HAP-1 (cell line): Measurements from ENCODE around the gene ACVR2B.

Source experiments
- DNase-seq, 2 experiments: peaks; one replicate each; pipeline ENCODE4 v3.0.0-alpha.2; 2016 to 2020; ENCODE audit warnings: low spot score in 2 of 2
- H3K27me3 ChIP-seq: fragments of 250-450 bp; sonication (Bioruptor Pico); 2 replicates; pipeline ENCODE4 v1.5.1; 2020; ENCODE audit warnings: low read depth, mild to moderate bottlenecking, moderate library complexity
- H3K36me3 ChIP-seq: fragments of 250-450 bp; sonication (Bioruptor Pico); replicated peaks from 2 replicates; pipeline ENCODE4 v1.5.1; 2020; ENCODE audit warnings: mild to moderate bottlenecking
- H3K4me1 ChIP-seq: fragments of 250-450 bp; sonication (Bioruptor Pico); 2 replicates; pipeline ENCODE4 v1.5.1; 2020; ENCODE audit warnings: mild to moderate bottlenecking
- H3K4me3 ChIP-seq: fragments of 250-450 bp; sonication (Bioruptor Pico); 2 replicates; pipeline ENCODE4 v1.5.1; 2020; ENCODE audit warnings: mild to moderate bottlenecking, moderate library complexity
- H3K9me3 ChIP-seq: fragments of 250-450 bp; sonication (Bioruptor Pico); 2 replicates; pipeline ENCODE4 v1.5.1; 2020; ENCODE audit warnings: mild to moderate bottlenecking, moderate library complexity
- in situ Hi-C: fragments of 300-500 bp; cut with MboI; formaldehyde crosslinking; loops from 3 replicates; pipeline ENCODE4 v1.14.3; 2020; ENCODE audit warnings: low sequenced_read_pairs, inconsistent platforms, mixed read lengths

Gene ACVR2B

DNA sequence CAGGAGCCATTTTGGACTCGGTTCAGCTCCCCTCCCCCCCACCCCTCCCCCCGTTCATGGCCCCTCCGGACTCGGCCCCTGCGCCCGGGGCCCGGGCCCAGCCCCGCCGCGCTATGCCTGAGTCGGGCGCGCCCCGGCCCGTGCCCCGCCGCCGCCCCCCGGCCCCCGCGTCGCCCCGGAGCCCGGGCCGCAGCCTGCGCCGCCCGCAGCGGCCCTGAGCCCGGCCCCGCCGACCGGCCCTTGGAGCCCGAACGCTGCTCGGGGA, 155 bp downstream of the ACVR2B start:
- DNase-seq = no peak
- in situ Hi-C loops = no loop called here
- Histone ChIP-seq H3K9me3 (no peaks in the 10 kb centered on the region), H3K4me3 (peak overlapping the region; percentile 77), H3K36me3 (no peaks in the 10 kb centered on the region), H3K27me3 (no peaks in the 10 kb centered on the region), H3K4me1 (peaks cover 5% of the 10 kb centered on the region)

DNA sequence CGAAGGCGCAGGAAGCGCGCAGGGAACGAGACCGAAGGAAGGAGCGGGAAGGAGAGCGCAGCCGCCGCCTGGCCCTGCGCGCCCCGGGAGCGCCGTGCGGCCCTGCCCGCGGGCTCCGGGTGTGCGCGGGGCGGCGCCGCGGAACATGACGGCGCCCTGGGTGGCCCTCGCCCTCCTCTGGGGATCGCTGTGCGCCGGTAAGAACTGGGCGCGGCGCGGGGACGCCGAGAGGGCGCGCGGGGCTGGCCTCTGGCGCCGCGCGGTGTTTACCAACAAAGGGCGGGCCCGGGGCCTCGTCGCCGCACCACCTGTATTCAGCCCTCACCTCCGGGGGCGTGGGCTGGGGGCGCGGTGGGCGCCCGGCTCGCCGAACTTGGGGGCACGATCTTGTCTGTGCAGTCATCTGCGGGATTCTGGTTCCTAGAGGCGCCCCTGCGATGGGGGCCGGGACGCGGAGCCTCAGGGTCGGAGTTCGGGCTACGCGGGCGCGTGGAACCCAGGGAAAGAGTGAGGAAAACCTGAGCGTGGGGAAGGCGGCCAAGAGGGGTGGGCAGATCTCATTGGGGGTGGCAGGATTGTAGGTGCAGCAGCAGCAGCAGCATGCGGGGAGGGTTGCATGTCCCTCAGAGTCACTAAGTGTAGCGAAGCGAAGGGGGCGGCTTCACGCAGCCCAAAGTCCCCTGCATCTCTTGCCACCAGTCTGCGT, 641 bp downstream of the ACVR2B start:
- H3K4me1 ChIP-seq = peaks cover 5% of the 10 kb centered on the region
- DNase-seq = peak in 1 of 2 experiments; percentile 47
- H3K36me3 ChIP-seq = no peaks in the 10 kb centered on the region
- no peaks in the 10 kb centered on the region for H3K9me3 ChIP-seq
- in situ Hi-C loops = no loop called here
- H3K4me3 ChIP-seq = peak overlapping the region; percentile 77
- no peaks in the 10 kb centered on the region for H3K27me3 ChIP-seq

DNA sequence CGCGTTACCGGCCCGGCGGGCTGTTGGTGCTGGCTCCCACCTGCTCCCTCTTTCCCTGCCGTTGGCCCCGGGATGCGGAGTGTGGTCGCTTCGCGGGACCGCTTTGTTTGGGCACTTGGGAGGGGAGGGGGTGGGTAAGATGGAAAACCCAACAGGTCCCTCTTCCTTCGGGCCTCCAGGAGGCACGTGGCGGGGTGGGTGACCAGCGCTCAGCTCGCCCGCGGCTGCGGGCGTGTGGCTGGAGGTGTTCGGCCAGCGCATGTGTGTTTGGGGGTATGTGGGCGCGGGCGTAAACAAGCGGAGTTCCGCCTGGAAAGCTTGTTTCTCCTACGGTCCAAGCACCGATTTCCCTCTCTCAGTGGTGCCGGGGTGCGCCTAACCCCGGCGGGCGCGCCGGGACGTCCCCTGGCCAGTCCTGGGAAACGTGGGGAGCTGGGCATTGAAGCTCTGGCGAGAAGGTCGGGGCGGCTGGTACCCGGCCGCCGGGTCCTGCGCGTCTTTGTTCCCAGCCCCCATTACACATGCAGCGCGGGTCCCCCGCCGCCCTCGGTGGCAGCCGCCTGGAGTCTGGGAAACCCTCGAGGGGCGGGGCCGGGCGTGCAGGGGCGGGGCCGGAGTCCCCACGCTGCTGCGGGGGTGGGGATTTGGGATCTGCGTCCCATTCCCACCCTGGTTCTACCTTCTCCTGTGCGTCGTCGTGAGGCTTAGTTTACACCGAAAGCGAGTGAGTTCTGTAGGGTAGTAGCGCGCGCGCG, 1.4 kb downstream of the ACVR2B start:
- in situ Hi-C loops = no loop called here
- no peaks in the 10 kb centered on the region for H3K27me3 ChIP-seq
- no peaks in the 10 kb centered on the region for H3K36me3 ChIP-seq
- H3K4me1 ChIP-seq = peaks cover 5% of the 10 kb centered on the region
- DNase-seq = peak; percentile 78 to 94
- H3K4me3 ChIP-seq = peak overlapping the region; percentile 77
- no peaks in the 10 kb centered on the region for H3K9me3 ChIP-seq

DNA sequence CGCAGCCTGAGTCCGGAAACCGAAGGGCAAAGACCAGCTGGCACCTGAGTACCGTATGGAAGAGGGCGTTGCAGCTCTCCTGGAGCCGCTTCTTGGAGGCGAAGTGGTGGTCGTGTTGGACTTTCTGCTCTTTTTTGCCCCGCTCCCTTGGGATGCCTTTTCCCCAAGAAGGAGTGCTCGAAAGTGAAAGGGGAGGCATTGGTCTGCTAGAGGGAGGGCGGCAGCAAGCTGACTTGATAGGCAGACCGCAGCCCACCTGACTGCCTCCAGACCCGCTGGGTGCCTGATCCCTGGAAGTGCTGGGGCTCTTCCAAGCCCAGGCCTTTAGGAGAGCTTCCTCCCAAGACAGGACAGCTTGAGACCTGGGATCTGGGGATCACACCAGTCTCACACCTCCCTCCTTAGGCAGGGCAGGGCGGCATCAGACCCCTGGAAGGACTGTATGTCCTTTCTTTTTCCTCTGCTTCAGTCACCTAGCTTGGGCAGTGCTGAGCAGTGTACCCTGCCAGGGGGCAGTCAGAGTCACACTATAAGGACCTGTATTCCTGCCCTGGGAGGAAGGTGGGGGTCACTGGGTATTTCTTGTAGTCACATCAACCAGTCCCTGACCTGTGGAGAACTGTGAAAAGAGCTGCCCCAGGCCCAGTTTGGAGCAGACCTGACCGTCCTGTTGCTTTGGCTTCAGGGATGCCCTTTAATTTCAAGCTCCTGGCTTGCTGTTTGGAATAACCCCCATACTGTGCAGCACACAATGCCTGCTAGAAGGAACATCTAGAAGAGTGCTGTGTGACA, 2.1 kb downstream of the ACVR2B start:
- peaks cover 5% of the 10 kb centered on the region for H3K4me1 ChIP-seq
- no peaks in the 10 kb centered on the region for H3K9me3 ChIP-seq
- peak in 1 of 2 experiments; percentile 15 for DNase-seq
- H3K36me3 ChIP-seq = no peaks in the 10 kb centered on the region
- in situ Hi-C loops = no loop called here
- peak overlapping the region; percentile 77 for H3K4me3 ChIP-seq
- no peaks in the 10 kb centered on the region for H3K27me3 ChIP-seq

DNA sequence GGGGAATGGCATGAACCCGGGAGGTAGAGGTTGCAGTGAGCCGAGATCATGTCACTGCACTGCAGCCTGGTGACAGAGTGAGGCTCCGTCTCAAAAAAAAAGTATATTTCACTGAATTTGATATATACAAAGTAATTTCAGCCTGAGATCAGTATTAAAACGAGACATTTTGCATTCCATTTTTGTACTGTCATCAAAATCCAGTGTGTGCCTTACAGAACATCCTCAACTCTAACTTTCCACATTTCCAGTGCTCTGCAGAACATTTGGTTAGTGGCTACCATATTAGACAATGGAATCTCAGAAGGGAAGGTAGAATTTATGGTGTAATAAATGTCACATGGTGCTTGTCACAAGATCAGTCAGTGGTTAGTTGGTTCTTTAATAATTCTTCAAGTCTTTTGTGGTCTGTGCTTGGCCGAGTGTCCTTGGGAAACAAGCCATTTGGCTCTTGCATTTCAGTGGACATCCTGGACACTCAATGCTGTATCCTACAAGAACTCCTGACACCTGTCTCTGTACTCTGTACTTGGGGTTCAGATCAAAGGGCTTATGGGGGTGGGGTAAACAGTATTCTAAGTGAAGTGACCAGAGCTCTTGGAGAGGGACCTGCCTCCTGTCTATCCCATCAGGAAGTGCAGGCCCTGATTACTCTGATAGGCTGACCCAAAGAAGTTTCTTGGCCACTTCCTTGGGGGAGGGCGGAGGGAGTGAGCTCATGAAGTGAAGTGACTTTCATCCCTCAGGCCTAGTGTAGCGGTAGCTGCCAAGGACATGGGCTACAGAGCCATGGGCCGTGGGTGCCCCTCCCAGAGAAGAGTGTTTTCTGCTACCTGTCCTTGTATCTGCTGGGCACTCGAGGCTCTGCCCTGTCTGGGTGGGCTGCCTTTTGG, 3.7 kb downstream of the ACVR2B start:
- no peak for DNase-seq
- Histone ChIP-seq H3K36me3 (no peaks in the 10 kb centered on the region), H3K4me1 (peaks cover 5% of the 10 kb centered on the region), H3K4me3 (no peak overlapping the region), H3K9me3 (no peaks in the 10 kb centered on the region), H3K27me3 (no peaks in the 10 kb centered on the region)
- in situ Hi-C loops = no loop called here

DNA sequence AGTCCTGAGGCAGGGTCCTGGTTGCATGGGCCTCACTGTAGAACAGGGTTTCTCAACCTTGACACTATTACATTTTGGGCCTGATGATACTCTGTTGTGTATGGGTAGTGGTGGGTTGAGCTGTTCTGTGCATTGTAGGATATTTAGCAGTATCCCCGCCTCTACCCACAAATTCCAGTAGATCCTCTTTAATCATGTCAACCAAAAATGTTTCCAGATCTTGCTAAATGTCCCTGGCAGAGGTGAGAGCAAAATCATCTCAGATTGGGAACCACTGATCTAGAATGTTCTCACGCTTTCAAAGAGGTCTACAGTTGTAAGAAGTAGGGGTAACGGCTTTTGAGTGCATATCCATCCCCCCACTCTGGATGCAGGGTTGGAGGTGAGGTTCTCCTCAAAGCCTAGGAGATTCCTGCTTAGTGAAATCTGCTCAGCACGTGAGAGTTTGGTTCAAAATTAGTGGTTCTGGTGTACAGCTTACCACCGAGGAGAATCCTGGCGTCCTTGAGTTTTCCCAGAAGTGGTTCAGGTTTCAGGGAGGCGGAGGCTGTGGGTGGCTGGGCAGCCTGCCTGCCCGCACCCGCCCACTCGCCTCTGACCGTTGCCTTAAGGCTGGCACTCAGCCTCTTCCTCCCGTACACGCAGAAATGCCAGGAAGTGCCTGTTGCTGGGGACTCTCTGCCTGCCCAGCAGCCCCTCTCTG, 5.3 kb downstream of the ACVR2B start:
- DNase-seq = no peak
- H3K9me3 ChIP-seq = no peaks in the 10 kb centered on the region
- in situ Hi-C loops = no loop called here

DNA sequence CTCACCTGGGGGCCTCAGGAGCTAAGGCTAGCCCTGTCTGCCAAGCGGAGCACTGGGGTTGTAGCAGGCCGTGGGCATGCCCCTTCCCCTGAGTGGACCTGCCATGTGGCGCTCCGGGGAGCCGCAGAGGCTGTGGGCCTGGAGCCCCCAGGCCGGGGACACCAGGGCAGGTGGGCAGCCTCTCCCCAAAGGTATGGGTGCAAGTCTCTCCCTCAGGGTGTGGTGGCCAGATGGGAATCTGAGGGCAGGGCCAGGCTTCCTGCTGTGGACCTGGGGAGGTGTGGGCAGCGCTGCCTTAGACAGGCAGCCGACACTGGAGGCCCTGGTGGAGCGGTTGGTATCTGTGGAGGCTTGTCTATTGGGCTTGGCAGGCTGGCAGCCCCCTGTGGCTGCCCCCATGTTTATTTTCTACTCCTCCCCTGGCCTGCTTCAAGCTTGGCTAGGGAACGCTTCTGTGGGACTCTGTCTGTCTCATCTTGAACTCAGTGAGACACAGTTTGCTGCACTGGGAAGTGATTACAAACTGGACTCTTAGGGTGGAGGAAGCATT, 5.9 kb downstream of the ACVR2B start:
- Histone ChIP-seq H3K4me3 (no peak overlapping the region), H3K27me3 (no peaks in the 10 kb centered on the region), H3K9me3 (no peaks in the 10 kb centered on the region), H3K4me1 (peaks cover 5% of the 10 kb centered on the region), H3K36me3 (no peaks in the 10 kb centered on the region)
- in situ Hi-C loops = no loop called here
- no peak for DNase-seq

More for the DNA sequence above, 5.3 kb downstream of the ACVR2B start:
- no peak overlapping the region for H3K4me3 ChIP-seq
- no peaks in the 10 kb centered on the region for H3K36me3 ChIP-seq
- no peaks in the 10 kb centered on the region for H3K27me3 ChIP-seq
- H3K4me1 ChIP-seq = peaks cover 5% of the 10 kb centered on the region

DNA sequence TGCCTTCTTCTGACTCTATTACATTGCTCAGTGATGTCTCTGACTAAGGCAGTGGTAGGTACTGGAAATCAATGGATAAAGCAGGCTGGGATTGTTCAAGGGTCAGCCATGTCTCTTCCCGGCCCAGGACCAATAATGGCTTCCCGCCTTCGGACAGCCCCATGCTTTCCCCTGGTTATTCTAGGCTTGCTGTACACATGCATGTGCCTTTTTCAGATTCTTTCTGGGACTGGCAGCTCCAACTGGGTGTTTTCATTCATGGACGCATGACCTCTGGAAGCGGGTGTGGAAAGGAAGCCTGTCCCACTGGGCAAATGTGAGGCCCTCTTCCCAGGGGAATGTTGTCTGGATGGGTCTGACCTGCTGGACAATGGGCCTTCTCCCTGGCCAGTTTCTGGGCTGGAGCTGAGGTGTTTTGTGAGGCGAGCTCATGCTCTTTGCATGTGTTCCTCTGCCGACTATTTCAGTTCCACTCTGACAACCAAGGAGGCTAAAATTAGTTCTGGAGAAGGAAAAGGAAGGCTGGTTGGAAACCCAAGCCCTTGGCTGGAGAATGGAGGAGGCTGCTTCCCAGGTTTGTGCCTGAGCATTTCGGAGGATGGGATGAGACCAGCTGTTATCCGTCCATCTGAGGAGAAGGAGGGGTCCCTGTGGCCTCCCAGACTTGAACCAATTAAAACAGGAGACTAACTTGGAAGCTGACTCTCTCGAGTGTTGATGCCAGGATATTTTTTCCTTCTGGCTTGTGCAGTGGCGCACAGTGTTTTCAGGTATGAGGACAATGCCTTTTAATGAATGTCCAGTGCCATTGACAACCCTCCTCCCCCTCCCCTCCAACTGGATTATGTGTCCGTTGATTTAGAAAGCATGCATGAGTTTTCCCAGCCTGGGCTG, 6.9 kb downstream of the ACVR2B start:
- H3K9me3 ChIP-seq = peaks cover 3% of the 10 kb centered on the region; the same call in 1 of the 2 replicates
- no peaks in the 10 kb centered on the region for H3K27me3 ChIP-seq
- no peaks in the 10 kb centered on the region for H3K36me3 ChIP-seq
- in situ Hi-C loops = no loop called here
- no peak for DNase-seq
- no peak overlapping the region for H3K4me3 ChIP-seq
- H3K4me1 ChIP-seq = peaks cover 4% of the 10 kb centered on the region

DNA sequence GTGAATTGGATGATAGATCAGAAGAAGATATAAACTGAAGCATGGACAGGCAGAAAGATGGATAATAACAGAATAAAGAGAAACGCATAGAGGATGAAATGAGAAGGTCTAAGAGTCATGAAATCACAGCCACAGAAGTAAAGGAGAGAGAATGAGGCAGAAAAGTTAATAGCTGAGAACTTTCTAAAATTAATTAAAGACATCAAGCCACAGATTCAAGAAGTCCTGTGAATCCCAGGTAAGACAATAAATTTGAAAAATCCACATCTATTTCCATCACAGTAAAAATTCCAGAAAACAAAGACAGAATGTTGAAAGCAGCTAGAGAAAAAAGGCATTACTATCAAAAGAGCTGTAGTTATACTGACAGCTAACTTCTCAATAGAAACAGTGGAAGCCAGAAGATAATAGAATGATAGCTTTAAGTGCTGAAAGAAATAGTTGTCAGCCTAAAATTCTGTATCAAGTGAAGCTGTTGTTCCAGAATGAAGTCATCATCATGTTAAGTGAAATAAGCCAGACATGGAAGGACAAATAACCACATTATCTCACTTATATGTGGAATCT, 12.0 kb downstream of the ACVR2B start:
- no peaks in the 10 kb centered on the region for H3K27me3 ChIP-seq
- peaks cover 11% of the 10 kb centered on the region for H3K9me3 ChIP-seq
- no peaks in the 10 kb centered on the region for H3K36me3 ChIP-seq
- no peak for DNase-seq
- in situ Hi-C loops = no loop called here
- no peak overlapping the region for H3K4me3 ChIP-seq
- H3K4me1 ChIP-seq = no peaks in the 10 kb centered on the region

DNA sequence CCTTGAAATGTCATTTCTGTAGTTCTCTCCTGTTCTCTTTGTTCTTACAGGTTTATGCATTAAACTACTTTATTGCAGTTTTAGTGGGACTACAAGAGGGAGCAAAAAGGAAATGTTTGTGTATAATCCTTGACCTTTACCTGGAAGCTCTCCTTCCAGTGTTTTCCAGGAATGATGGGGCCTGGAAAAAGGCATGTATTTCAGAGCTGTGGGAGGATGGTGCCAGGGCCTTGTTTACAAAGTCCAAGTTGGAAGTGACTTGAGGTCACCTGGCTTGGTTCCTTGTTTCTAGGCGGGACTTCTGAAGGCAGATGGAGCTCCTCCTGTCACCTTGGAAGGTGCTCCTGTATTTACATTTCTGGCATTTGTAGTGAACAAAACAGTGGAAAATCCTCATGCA, 15.1 kb downstream of the ACVR2B start:
- H3K27me3 ChIP-seq = no peaks in the 10 kb centered on the region
- peaks cover 11% of the 10 kb centered on the region for H3K9me3 ChIP-seq
- DNase-seq = no peak
- H3K36me3 ChIP-seq = no peaks in the 10 kb centered on the region
- no peaks in the 10 kb centered on the region for H3K4me1 ChIP-seq
- in situ Hi-C loops = no loop called here
- H3K4me3 ChIP-seq = no peak overlapping the region

DNA sequence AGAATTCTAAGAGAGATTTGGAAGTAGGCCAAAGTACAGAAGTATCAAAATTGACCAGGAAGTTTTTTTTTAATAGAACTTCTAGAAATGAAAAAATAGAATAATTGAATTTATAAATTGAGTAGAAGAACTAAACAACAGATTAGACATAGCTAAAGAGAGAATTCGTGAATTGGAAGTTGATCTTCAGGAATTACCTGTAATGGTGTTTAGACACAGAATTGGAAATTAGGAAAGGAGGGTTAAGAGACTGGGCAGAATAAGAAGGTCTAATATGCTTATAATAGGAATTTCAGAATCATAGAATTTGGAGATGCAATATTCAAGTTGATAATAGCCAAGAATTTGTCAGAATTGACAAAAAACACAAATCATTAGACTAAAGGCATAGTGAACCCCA, 16.2 kb downstream of the ACVR2B start:
- Histone ChIP-seq H3K27me3 (no peaks in the 10 kb centered on the region), H3K4me1 (no peaks in the 10 kb centered on the region), H3K4me3 (no peak overlapping the region), H3K36me3 (no peaks in the 10 kb centered on the region), H3K9me3 (peaks cover 11% of the 10 kb centered on the region)
- DNase-seq = no peak
- in situ Hi-C loops = no loop called here
